HG02981 (cell line): Measurements from ENCODE around the gene ICAM5.
"Not testable (repeated sequence)": the region's sequence is repeated elsewhere in the genome, so short reads cannot be mapped to it uniquely, and the experiment has no call there.

Experiments used
- ATAC-seq: cut with Tn5 transposase; IDR thresholded peaks from one replicate; pipeline ENCODE4 v1.9.1; 2021; ENCODE audit warnings: mild to moderate bottlenecking, moderate library complexity; ENCODE audit not compliant: unreplicated experiment

ICAM5 gene, protein sequence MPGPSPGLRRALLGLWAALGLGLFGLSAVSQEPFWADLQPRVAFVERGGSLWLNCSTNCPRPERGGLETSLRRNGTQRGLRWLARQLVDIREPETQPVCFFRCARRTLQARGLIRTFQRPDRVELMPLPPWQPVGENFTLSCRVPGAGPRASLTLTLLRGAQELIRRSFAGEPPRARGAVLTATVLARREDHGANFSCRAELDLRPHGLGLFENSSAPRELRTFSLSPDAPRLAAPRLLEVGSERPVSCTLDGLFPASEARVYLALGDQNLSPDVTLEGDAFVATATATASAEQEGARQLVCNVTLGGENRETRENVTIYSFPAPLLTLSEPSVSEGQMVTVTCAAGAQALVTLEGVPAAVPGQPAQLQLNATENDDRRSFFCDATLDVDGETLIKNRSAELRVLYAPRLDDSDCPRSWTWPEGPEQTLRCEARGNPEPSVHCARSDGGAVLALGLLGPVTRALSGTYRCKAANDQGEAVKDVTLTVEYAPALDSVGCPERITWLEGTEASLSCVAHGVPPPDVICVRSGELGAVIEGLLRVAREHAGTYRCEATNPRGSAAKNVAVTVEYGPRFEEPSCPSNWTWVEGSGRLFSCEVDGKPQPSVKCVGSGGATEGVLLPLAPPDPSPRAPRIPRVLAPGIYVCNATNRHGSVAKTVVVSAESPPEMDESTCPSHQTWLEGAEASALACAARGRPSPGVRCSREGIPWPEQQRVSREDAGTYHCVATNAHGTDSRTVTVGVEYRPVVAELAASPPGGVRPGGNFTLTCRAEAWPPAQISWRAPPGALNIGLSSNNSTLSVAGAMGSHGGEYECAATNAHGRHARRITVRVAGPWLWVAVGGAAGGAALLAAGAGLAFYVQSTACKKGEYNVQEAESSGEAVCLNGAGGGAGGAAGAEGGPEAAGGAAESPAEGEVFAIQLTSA

DNA sequence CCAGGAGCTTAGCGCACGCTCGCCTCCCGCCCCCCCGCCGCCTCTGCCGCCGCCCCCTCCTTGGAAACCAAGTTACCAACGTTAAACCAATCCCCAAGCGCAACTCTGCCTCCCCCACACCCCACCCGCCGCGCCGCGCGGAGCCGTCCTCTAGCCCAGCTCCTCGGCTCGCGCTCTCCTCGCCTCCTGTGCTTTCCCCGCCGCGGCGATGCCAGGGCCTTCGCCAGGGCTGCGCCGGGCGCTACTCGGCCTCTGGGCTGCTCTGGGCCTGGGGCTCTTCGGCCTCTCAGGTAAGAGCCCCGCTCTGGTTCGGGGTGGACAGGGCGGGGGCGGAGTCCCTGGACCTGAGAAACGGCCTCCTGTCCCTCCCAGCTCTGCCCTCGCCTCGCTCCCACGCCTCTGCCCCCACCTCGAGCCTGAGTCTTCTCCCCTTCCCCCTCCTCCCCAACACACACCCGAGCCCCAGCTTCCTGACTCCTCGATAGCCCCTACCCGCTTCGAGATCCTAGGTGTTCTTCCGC lies at the start of gene ICAM5:
Gene ICAM5, plus strand, starts transcription at position 117 of the 521 bp plus-strand sequence. Its CDS starts 92 bp downstream, at position 209.
- ATAC-seq: no peak

DNA sequence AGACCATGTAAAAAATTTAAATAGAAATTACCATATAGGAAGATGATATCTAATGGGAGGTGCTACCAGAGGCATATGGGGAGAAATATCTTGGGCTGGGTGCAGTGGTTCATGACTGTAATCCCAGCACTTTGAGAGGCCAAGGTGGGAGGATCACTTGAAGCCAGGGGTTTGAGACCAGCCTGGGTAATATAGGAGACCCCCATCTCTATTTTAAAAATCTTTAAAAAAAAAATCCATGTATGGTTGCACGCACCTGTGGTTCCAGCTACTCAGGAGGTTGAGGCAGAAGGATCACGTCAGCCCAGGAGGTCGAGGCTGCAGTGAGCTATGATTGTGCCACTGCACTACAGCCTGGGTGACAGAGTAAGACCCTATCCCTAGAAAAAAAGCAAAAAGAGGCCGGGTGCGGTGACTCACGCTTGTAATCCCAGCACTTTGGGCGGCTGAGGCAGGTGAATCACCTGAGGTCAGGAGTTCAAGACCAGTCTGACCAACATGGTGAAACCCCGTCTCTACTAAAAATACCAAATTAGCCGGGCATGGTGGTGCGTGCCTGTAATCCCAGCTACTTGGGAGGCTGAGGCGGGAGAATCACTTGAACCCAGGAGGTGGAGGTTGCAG lies 47.8 kb upstream of the ICAM5 start:
- not testable (repeated sequence) for ATAC-seq

DNA sequence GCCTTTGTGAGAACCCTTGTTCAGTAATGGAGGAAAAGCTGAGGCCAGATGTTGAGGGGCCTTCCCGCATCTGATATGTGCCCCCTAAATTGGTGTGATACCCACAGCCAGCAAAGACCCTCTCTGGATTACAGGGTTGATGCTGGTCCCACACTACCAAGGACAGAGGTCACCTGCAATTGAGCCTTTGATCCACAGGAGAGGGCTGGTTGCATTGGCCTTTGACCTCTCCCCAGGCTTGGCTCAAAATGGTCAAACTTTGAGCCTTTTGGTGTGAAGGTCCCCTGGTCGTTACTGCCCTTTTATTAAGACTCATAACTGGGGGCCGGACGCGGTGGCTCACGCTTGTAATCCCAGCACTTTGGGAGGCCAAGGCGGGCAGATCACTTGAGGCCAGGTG lies 46.1 kb upstream of the ICAM5 start:
- no peak for ATAC-seq

DNA sequence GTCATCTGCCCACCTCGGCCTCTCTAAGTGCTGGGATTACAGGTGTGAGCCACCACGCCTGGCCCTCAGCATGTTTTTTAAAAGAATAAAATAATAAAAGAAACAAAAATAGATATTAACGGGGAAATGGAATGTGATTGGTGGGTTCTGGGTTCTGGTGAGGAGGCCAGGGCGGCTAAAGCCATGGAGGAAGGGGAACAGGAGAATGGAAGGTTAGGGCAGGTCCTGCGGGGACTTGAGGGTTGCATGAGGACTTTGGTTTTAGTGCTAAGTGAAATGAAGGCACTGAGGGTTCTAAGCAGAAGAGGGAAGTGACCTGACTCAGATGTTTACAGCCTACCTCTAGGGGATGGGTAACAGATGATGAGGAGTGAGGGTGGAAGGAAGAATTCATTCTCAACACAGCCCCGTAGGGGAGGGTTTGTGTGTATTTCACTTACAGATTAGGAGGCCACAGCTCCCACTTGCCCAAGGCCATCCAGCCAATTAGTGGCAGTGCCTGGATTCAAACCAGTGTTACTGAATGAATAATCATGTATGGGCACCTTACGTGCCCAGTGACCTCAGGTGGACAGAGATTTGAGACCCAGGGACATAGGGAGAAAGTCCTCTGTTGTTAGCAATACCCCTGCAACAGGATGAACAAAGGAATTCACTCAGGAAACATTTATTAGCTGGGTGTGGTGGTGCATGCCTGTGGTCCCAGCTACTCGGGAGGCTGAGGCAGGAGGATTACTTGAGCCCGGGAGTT lies 44.4 kb upstream of the ICAM5 start:
- no peak for ATAC-seq

DNA sequence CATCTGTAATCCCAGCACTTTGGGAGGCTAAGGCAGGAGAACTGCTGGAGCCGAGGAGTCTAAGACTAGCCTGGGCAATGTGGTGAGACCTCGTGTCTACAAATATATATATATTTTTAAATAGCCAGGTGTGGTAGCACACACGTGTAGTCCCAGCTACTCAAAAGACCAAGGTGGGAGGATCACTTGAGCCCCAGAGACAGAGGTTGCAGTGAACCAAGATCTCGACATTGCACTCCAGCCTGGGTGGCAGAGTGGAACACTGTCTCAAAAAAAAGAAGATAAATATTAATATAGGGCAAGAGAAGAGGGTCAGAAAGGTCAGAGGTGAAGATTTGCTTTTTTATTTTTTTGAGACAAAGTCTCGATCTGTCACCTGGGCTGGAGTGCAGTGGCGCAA lies 43.2 kb upstream of the ICAM5 start:
- no peak for ATAC-seq

DNA sequence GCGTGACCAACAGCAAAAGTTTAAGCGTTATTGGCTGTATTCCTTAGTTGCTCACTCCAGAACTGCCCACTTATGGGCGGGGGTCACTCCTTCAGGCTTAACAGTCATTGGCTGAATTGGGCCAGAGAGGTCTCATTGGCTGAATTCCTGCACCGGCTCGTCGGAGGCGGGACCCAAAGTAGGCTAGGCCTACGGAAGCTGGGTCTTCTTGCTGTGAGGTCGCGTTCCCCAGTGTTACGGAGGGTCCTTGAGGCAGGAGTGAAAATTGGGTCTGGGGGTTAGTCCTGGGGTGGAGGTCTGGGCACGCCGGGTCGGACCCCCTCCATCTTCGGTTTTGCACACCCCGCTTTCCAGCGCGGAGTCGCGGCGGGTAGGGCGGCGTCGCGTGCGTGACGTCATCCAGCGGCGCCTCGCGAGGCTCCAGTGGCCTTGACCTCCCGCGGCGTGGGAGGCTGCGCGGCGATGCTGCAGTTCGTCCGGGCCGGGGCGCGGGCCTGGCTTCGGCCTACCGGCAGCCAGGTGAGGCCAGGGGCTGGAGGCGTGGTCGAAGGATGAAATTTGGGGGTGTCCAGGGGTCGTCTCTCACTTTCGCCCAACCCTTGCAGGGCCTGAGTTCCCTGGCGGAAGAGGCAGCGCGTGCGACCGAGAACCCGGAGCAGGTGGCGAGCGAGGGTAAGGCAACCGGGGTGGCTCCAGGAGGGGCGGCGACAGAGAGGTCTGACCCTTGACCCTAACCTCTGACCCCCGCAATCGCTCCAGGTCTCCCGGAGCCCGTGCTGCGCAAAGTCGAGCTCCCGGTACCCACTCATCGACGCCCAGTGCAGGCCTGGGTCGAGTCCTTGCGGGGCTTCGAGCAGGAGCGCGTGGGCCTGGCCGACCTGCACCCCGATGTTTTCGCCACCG lies 37.7 kb upstream of the ICAM5 start, which contains the start of gene MRPL4:
Gene MRPL4, plus strand, starts transcription at position 423 of the 903 bp plus-strand sequence. Its CDS starts 40 bp downstream, at position 463.
- ATAC-seq: peak; percentile 89

DNA sequence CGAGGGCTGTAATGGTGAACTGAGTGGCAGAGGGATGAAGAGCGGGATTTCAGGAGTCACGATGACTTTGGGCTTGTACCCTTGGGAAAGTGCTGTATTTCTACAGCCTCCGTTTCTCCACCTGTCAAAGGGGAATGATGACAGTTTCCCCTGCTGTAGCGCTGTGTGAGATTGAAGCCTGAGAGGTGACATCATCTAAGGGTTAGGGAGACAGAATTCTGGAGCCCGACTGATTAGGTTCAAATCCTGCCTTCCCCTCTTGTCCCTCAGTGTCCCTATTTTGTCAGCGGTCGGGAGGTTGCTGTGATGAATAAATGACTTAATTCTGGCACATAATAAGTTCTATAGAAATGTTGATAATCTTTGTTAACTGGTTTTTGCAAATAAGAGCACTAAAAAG lies 37.0 kb upstream of the ICAM5 start:
- no peak for ATAC-seq

DNA sequence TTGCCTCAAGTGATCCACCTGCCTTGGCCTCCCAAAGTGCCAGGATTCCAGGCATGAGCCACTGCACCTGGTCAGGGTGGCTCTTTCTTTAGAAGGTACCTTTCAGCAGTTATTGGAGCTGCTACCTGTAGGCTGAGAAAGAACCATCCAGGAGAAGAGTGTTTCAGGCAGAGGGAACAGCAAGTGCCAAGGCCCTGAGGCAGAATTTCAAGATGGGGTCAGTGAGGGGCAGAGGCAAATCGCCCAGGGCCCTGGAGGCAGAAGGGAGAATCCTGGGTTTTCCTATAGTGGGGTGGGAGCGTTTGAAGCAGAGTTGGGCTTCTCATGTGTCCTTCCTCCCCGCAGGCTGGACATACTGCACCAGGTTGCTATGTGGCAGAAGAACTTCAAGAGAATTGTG lies 35.5 kb upstream of the ICAM5 start:
- ATAC-seq: no peak

DNA sequence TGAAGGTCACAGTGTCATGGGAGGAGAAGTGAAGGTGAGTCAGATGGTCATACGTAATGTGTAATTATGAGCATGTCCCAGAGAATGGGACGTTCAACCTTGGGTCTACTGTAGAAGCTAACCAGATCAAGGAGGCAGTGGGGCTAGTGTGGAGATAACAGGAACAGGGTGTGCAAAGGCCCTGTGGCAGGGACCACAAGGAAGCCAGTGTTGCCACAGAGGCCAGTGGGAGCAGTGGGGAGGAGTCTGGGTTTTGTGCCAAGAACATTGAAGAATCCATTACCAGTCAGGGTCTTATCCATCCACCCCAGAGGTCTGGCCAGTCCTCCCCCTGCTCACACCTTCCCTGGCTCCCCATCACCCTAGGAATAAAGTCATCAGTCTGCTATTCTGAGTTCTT lies 34.4 kb upstream of the ICAM5 start:
- ATAC-seq: no peak

DNA sequence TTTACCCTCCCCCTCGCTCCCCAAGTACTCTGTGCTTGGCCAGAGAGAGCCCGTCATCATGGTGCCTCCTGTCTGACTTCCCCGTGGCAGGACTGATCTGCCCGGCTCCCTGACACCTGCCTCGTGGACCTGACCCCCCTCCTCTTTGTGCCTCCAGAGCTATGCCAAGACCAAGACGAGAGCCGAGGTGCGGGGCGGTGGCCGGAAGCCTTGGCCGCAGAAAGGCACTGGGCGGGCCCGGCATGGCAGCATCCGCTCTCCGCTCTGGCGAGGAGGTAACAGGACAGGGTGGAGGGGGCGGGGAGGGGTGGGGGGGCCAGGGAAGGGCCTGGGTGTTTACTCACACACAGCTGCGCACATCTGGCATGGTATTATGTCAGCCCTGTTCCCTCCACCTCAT lies 33.2 kb upstream of the ICAM5 start:
- ATAC-seq: no peak

DNA sequence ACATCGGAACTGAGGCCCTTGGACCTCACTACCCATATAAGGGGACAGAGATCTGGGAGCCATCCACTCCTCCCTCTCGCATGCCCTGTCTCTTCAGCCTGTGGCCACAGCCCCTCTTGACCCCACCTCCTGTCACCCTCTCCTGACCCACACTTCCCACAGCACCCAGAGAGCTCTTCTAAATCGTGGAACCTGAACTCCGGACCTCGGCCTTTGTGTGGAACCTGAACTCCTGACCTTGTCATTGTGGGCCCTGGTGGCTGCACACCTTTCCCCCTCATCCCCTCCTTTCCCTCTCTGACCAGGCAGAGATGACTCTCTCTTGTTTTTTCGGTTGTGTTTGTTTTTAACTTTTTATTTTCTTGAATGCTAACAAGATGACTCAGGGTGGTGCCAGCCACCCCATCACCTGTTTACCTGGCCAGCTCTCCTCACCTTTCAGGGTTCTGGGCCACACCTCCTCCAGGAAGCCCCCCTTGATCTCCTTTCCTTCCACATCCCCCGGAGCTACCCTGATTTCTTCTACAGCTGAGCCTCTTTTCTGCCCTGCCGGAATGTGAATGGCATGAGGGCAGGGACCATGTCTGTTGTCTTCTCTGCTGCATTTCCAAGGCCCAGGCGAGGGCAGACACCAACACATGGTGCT lies 32.7 kb upstream of the ICAM5 start:
- no peak for ATAC-seq

DNA sequence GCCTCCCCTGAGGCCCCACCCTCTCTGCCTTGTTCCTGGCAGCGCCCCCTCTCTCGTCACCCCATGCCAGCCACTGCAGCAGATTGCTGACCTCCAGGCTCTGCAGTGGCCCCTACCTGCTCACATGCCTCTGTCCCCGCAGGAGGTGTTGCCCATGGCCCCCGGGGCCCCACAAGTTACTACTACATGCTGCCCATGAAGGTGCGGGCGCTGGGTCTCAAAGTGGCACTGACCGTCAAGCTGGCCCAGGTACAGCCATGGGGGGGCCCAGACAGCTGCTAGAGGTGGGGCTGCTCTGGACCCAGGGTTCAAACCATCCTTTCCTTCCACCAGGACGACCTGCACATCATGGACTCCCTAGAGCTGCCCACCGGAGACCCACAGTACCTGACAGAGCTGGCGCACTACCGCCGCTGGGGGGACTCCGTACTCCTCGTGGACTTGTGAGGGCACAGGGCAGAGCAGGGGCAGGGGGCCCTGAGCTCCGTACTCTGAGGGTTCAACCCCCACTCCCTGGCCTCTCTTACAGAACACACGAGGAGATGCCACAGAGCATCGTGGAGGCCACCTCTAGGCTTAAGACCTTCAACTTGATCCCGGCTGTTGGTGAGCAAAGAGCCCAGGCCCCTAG lies 31.6 kb upstream of the ICAM5 start:
- ATAC-seq: no peak

DNA sequence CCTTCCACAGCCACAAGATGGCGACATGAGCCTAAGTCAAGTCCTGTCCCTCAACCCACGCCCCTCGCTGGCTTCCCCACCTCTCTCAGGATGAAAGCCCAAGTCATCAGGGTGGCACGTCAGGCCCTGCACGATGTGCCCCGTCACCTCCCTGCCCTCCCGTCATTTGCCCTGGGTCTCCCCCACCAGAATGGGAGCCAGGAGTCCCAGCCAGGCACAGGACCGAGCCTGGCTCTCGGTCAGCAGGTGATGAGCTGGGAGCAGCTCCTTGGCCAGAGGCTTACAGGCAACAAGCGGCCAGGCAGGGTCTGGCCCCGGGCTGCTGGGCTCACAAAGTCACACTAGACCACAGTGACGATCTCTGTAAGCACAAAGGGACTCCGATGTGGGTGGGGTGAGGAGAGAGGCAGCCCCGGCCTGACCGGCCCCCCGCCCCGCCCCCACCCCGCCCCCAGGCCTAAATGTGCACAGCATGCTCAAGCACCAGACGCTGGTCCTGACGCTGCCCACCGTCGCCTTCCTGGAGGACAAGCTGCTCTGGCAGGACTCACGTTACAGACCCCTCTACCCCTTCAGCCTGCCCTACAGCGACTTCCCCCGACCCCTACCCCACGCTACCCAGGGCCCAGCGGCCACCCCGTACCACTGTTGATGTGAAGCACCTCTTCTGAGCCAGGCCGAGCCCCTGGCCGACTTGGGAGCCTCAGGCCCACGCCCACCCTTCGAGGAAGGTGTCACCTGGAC lies 30.4 kb upstream of the ICAM5 start:
- no peak for ATAC-seq

DNA sequence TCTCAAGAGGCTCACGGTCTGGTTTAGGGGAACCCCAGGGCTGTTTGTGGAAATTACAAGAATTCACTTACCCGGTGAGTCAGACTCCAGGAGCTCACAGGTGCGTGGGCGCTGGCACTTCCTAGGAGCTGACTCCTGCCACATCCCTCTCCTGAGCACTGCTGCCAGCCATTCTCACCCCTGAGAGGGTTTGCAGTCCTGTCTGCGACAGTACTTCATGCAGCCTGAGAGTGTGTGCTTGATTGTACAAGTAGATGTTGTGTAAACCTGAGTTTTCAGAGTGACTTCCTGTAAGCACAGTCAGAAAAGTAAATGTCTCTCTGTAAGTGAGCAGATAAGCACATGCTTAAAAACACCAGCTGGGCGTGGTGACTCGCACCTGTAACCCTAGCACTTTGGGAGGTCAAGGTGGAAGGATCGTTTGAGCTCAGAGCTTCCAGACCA lies 29.6 kb upstream of the ICAM5 start:
- no peak for ATAC-seq

DNA sequence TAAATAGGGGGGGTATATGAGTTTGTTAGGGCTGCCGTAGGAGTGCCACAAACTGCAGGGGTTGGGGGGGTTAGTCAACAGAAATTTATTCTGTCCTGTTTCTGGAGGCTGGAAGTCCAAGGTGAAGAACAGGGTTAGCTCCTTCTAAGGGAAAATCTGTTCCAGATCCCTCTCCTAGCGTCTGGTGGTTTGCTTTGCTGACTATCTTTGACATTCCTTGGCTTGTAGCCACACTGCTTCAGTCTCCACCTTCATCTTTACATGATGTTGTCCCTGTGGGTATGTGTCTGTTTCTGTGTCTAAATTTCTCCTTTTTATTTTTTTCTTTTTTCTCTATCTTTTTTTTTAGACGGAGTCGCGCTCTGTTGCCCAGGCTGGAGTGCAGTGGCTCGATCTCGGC lies 27.0 kb upstream of the ICAM5 start:
- ATAC-seq: no peak

DNA sequence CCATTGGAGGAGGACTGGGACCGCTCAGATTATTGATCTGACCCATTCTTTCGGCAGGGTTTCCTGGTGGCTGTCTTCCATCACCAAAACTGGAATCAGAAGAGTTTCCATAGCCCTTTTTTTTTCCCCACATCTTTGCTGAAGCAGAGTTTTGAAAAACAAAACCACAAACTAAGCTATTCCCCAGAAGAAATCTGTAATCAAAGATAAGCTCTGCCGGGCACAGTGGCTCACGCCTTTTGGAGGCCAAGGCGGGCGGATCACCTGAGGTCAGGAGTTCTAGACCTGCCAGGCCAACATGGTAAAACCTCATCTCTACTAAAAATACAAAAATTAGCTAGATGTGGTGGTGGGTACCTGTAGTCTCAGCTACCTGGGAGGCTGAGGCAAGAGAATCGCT lies 23.0 kb upstream of the ICAM5 start:
- ATAC-seq: no peak

DNA sequence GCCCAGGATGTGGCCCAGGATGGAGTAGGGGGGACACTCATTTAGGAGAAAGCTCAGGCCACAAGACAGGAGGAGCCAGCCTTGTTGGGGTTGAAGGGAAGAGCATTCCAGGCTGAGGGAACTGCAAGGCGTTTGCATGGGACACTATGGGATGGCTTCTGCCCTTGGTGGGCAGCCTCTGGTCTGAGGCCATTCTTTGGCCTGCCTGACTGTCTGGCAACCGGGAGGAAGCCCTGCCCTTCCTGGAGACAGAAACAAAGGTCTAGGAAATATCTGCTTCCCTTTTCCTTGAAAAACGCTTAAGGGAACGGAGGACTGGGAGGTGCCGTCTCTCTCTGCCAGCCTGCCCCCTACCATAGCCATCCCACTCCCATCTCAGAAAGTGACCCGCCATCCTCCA lies 21.7 kb upstream of the ICAM5 start:
- ATAC-seq: no peak
